ENCODE results near the gene ADGRB3.
"Not testable (repeated sequence)": the region's sequence is repeated elsewhere in the genome, so short reads cannot be mapped to it uniquely, and the experiment has no call there.

The ADGRB3 gene

GRCh38 chr6:68649669-68650068 is 14.6 kb downstream of the ADGRB3 start:
- DNase-seq (ENCODE audit: low read depth in 2 of 2): no peak

GRCh38 chr6:68650142-68650541 is 15.1 kb downstream of the ADGRB3 start:
- DNase-seq (ENCODE audit: low read depth in 2 of 2): no peak

GRCh38 chr6:68651011-68651985 is 16.2 kb downstream of the ADGRB3 start:
- no peak for DNase-seq (ENCODE audit: low read depth in 2 of 2)

- no peak for DNase-seq (ENCODE audit: low read depth in 2 of 2)
These were observed 17.0 kb downstream of the ADGRB3 start for GRCh38 chr6:68652117-68652536.

- DNase-seq (ENCODE audit: low read depth in 2 of 2): no peak
These were observed 18.1 kb downstream of the ADGRB3 start for GRCh38 chr6:68653074-68653705.

- no peak for DNase-seq (ENCODE audit: low read depth in 2 of 2)
These were observed 18.6 kb downstream of the ADGRB3 start for GRCh38 chr6:68653706-68654089.

- no peak for DNase-seq (ENCODE audit: low read depth in 2 of 2)
These were observed 19.1 kb downstream of the ADGRB3 start for GRCh38 chr6:68654134-68654533.

- DNase-seq (ENCODE audit: low read depth in 2 of 2): no peak
These were observed 19.9 kb downstream of the ADGRB3 start for GRCh38 chr6:68655028-68655427.

- no peak for DNase-seq (ENCODE audit: low read depth in 2 of 2)
These were observed 22.5 kb downstream of the ADGRB3 start for GRCh38 chr6:68657374-68658139.

- no peak for DNase-seq (ENCODE audit: low read depth in 2 of 2)
These were observed 23.3 kb downstream of the ADGRB3 start for GRCh38 chr6:68658338-68658737.

GRCh38 chr6:68673255-68673654 is 38.2 kb downstream of the ADGRB3 start:
- no peak for DNase-seq (ENCODE audit: low read depth in 2 of 2)

- no peak for DNase-seq (ENCODE audit: low read depth in 2 of 2)
These were observed 40.5 kb downstream of the ADGRB3 start for GRCh38 chr6:68675548-68675947.

- not testable (repeated sequence) for DNase-seq (ENCODE audit: low read depth in 2 of 2)
These were observed 41.0 kb downstream of the ADGRB3 start for GRCh38 chr6:68676094-68676493.

GRCh38 chr6:68677058-68677457 is 42.0 kb downstream of the ADGRB3 start:
- DNase-seq (ENCODE audit: low read depth in 2 of 2): no peak

GRCh38 chr6:68679399-68679798 is 44.3 kb downstream of the ADGRB3 start:
- no peak for DNase-seq (ENCODE audit: low read depth in 2 of 2)

- no peak for DNase-seq (ENCODE audit: low read depth in 2 of 2)
These were observed 45.2 kb downstream of the ADGRB3 start for GRCh38 chr6:68680264-68680663.

- DNase-seq (ENCODE audit: low read depth in 2 of 2): no peak
These were observed 54.8 kb downstream of the ADGRB3 start for GRCh38 chr6:68689910-68690309.

GRCh38 chr6:68691120-68691519 is 56.0 kb downstream of the ADGRB3 start:
- DNase-seq (ENCODE audit: low read depth in 2 of 2): no peak

GRCh38 chr6:68693271-68693670 is 58.2 kb downstream of the ADGRB3 start:
- DNase-seq (ENCODE audit: low read depth in 2 of 2): no peak

- DNase-seq (ENCODE audit: low read depth in 2 of 2): no peak
These were observed 60.3 kb downstream of the ADGRB3 start for GRCh38 chr6:68695403-68695802.

GRCh38 chr6:68695838-68696237 is 60.8 kb downstream of the ADGRB3 start:
- DNase-seq (ENCODE audit: low read depth in 2 of 2): no peak

- DNase-seq (ENCODE audit: low read depth in 2 of 2): no peak
These were observed 62.3 kb downstream of the ADGRB3 start for GRCh38 chr6:68697394-68697793.

All from stimulated activated CD8-positive, alpha-beta memory T cell treated with anti-CD3 and anti-CD28 coated beads, Interleukin-15, amount 100 ng/mL, for 4 hours (primary cell).